CD4-positive, alpha-beta memory T cell (primary cell): Measurements from ENCODE around the gene ZSWIM2. TPM values are rescaled to one million over a fixed set of nuclear protein-coding genes. Genes with fewer than 3 reads are reported as not detected.
"Not testable (repeated sequence)": the region's sequence is repeated elsewhere in the genome, so short reads cannot be mapped to it uniquely, and the experiment has no call there.

Experiments
- CTCF ChIA-PET: fragments of 350-600 bp; sonication (Branson Sonifier 250); formaldehyde crosslinking; loops from one replicate; lab custom pipeline; 2021; ENCODE audit warnings: inconsistent platforms; ENCODE audit not compliant: partially characterized antibody; lab: Charles Lee
- POLR2A ChIA-PET: fragments of 350-600 bp; sonication (Branson Sonifier 250); formaldehyde crosslinking; loops from one replicate; lab custom pipeline; 2021; ENCODE audit not compliant: partially characterized antibody; lab: Charles Lee
- DNase-seq, 5 donors: peaks; one replicate each; pipeline versions ENCODE4 v3.0.0 to v3.0.0-alpha.2; 2020 to 2022; ENCODE audit warnings: mixed read lengths in 1 of 5
- H3K27ac ChIP-seq: one replicate; pipeline ENCODE4 v1.7.0; 2013; ENCODE audit warnings: low read depth, low read length
- H3K27me3 ChIP-seq: 2 replicates; pipeline ENCODE4 v1.7.0; 2013; ENCODE audit warnings: mild to moderate bottlenecking, low read length, moderate library complexity; ENCODE audit not compliant: insufficient read depth
- H3K36me3 ChIP-seq: 2 replicates; pipeline ENCODE4 v1.7.0; 2013; ENCODE audit warnings: mild to moderate bottlenecking, low read length, moderate library complexity; ENCODE audit not compliant: insufficient read depth
- H3K4me1 ChIP-seq: 2 replicates; pipeline ENCODE4 v1.7.0; 2013; ENCODE audit warnings: mild to moderate bottlenecking, low read length, moderate library complexity; ENCODE audit not compliant: insufficient read depth
- H3K4me3 ChIP-seq, 2 donors: one replicate each; pipeline ENCODE4 v1.7.0; 2013; ENCODE audit warnings: low read length in 2 of 2, mild to moderate bottlenecking in 1 of 2
- H3K9me3 ChIP-seq, 2 donors: one replicate each; pipeline ENCODE4 v1.7.0; 2013; ENCODE audit warnings: low read length in 2 of 2, control low read depth in 1 of 2; ENCODE audit not compliant: control insufficient read depth in 1 of 2
- H3K27ac Mint-ChIP-seq, 7 donors: one replicate each; pipeline ENCODE4 v1.8.0; 2020 to 2021; ENCODE audit warnings: mixed read lengths in 7 of 7, mild to moderate bottlenecking in 6 of 7, inconsistent platforms in 3 of 7, moderate library complexity in 3 of 7
- H3K27me3 Mint-ChIP-seq, 2 donors: one replicate each; pipeline ENCODE4 v1.8.0; 2020 to 2021; ENCODE audit warnings: mixed read lengths in 2 of 2
- H3K36me3 Mint-ChIP-seq, 2 donors: one replicate each; pipeline ENCODE4 v1.8.0; 2020 to 2021; ENCODE audit warnings: mixed read lengths in 2 of 2, inconsistent platforms in 1 of 2, mild to moderate bottlenecking in 1 of 2
- H3K4me1 Mint-ChIP-seq, 4 donors: one replicate each; pipeline ENCODE4 v1.8.0; 2020 to 2021; ENCODE audit warnings: mixed read lengths in 4 of 4, mild to moderate bottlenecking in 1 of 4
- H3K4me3 Mint-ChIP-seq, 8 donors: one replicate each; pipeline ENCODE4 v1.8.0; 2020 to 2021; ENCODE audit warnings: mixed read lengths in 8 of 8, mild to moderate bottlenecking in 7 of 8, moderate library complexity in 6 of 8, inconsistent platforms in 3 of 8
- H3K9me3 Mint-ChIP-seq, 8 donors: one replicate each; pipeline ENCODE4 v1.8.0; 2020 to 2021; ENCODE audit warnings: mixed read lengths in 8 of 8, mild to moderate bottlenecking in 5 of 8, inconsistent platforms in 3 of 8, moderate library complexity in 1 of 8
- intact Hi-C: fragments of 100-400 bp; cut with micrococcal nuclease; formaldehyde crosslinking; loops from one replicate; pipeline ENCODE4 v1.15.1; 2023
- polyA plus RNA-seq, 2 donors: library from polyadenylated mRNA; unstranded; fragments of 300-500 nt; fragmentation: Illumina TruSeq; gene quantifications; one replicate each; pipeline ENCODE4 v1.2.3, GENCODE V29; 2021
- total RNA-seq, 2 experiments: library from RNA; stranded (reverse); gene quantifications; one replicate each; pipeline ENCODE4 v1.2.3, GENCODE V29; 2021

Gene ZSWIM2
- total RNA-seq: not detected
- not detected for polyA plus RNA-seq

- Histone ChIP-seq H3K4me1 (no peaks in the 10 kb centered on the region), H3K27ac (no peak within 1 kb of the TSS), H3K9me3 (no peaks in the 10 kb centered on the region), H3K36me3 (no peaks in the 10 kb centered on the region), H3K27me3 (no peaks in the 10 kb centered on the region), H3K4me3 (no peak within 1 kb of the TSS)
- no peaks in the 10 kb centered on the region for H3K36me3 Mint-ChIP-seq
- H3K4me3 Mint-ChIP-seq: peak within 1 kb of the TSS; percentile 19 to 73 (median 64)
- peaks cover 6 to 12% of the 10 kb centered on the region in 2 donors for H3K27me3 Mint-ChIP-seq
- H3K9me3 Mint-ChIP-seq: peaks cover 0 to 14% (median 4%) of the 10 kb centered on the region in 8 donors
- intact Hi-C loops: no loop called here
- H3K27ac Mint-ChIP-seq: peak within 1 kb of the TSS in 1 of 7 donors; percentile 46
- peak in 3 of 5 donors; percentile 1 to 6 (median 2) for DNase-seq
- CTCF ChIA-PET: no interaction called here
- H3K4me1 Mint-ChIP-seq: peaks cover 0 to 14% (median 7%) of the 10 kb centered on the region in 4 donors
- POLR2A ChIA-PET: no interaction called here
These were observed at the start of gene ZSWIM2 for GRCh38 chr2:186848873-186849578. TSS of gene ZSWIM2 (minus strand) at chr2:186849170. CDS start at chr2:186849130, 40 bp downstream.

- DNase-seq, H3K36me3 Mint-ChIP-seq, POLR2A ChIA-PET, H3K27ac Mint-ChIP-seq, H3K9me3 ChIP-seq, H3K4me1 ChIP-seq, H3K4me1 Mint-ChIP-seq, H3K27ac ChIP-seq, CTCF ChIA-PET, H3K27me3 ChIP-seq, H3K4me3 ChIP-seq, H3K4me3 Mint-ChIP-seq, H3K36me3 ChIP-seq, H3K27me3 Mint-ChIP-seq, intact Hi-C loops: not testable (repeated sequence)
- peaks cover 0 to 16% (median 3%) of the 10 kb centered on the region in 8 donors for H3K9me3 Mint-ChIP-seq
These were observed 47.2 kb upstream of the ZSWIM2 start for GRCh38 chr2:186896220-186896619.

GRCh38 chr2:186895451-186895850 is 46.5 kb upstream of the ZSWIM2 start:
- Mint-ChIP-seq H3K27me3 (no peaks in the 10 kb centered on the region), H3K9me3 (peaks cover 0 to 16% (median 3%) of the 10 kb centered on the region in 8 donors), H3K27ac (no peak overlapping the region), H3K36me3 (no peaks in the 10 kb centered on the region), H3K4me3 (no peak overlapping the region), H3K4me1 (no peaks in the 10 kb centered on the region)
- Histone ChIP-seq H3K9me3 (no peaks in the 10 kb centered on the region), H3K27me3 (no peaks in the 10 kb centered on the region), H3K4me3 (no peak overlapping the region), H3K4me1 (no peaks in the 10 kb centered on the region), H3K36me3 (no peaks in the 10 kb centered on the region), H3K27ac (no peak overlapping the region)
- intact Hi-C loops: no loop called here
- ChIA-PET CTCF (no interaction called here), POLR2A (no interaction called here)
- no peak for DNase-seq

- ChIA-PET POLR2A (no interaction called here), CTCF (no interaction called here)
- Mint-ChIP-seq H3K4me3 (no peak overlapping the region), H3K27me3 (no peaks in the 10 kb centered on the region), H3K27ac (no peak overlapping the region), H3K36me3 (no peaks in the 10 kb centered on the region), H3K4me1 (no peaks in the 10 kb centered on the region), H3K9me3 (peaks cover 0 to 12% (median 3%) of the 10 kb centered on the region in 8 donors)
- intact Hi-C loops: no loop called here
- Histone ChIP-seq H3K4me3 (no peak overlapping the region), H3K9me3 (no peaks in the 10 kb centered on the region), H3K27ac (no peak overlapping the region), H3K36me3 (no peaks in the 10 kb centered on the region), H3K4me1 (no peaks in the 10 kb centered on the region), H3K27me3 (no peaks in the 10 kb centered on the region)
- no peak for DNase-seq
These were observed 45.5 kb upstream of the ZSWIM2 start for GRCh38 chr2:186894478-186894877.

- Mint-ChIP-seq H3K9me3 (peaks cover 0 to 10% (median 2%) of the 10 kb centered on the region in 8 donors), H3K4me1 (peaks cover 0 to 2% (median 0%) of the 10 kb centered on the region in 4 donors), H3K27me3 (no peaks in the 10 kb centered on the region), H3K36me3 (no peaks in the 10 kb centered on the region), H3K4me3 (no peak overlapping the region), H3K27ac (no peak overlapping the region)
- ChIA-PET CTCF (no interaction called here), POLR2A (no interaction called here)
- no peaks in the 10 kb centered on the region for H3K9me3 ChIP-seq
- no peak overlapping the region for H3K4me3 ChIP-seq
- intact Hi-C loops: no loop called here
- no peaks in the 10 kb centered on the region for H3K4me1 ChIP-seq
- H3K36me3 ChIP-seq: no peaks in the 10 kb centered on the region
- no peaks in the 10 kb centered on the region for H3K27me3 ChIP-seq
- H3K27ac ChIP-seq: no peak overlapping the region
- DNase-seq: no peak
These were observed 43.9 kb upstream of the ZSWIM2 start for GRCh38 chr2:186892821-186893220.

GRCh38 chr2:186891185-186891621 is 42.2 kb upstream of the ZSWIM2 start:
- Histone ChIP-seq H3K9me3 (no peaks in the 10 kb centered on the region), H3K4me3 (no peak overlapping the region), H3K27me3 (no peaks in the 10 kb centered on the region), H3K4me1 (no peaks in the 10 kb centered on the region), H3K27ac (no peak overlapping the region), H3K36me3 (no peaks in the 10 kb centered on the region)
- intact Hi-C loops: no loop called here
- Mint-ChIP-seq H3K27ac (no peak overlapping the region), H3K9me3 (peaks cover 0 to 3% (median 2%) of the 10 kb centered on the region in 8 donors), H3K4me1 (peaks cover 0 to 2% (median 0%) of the 10 kb centered on the region in 4 donors), H3K36me3 (no peaks in the 10 kb centered on the region), H3K27me3 (no peaks in the 10 kb centered on the region), H3K4me3 (no peak overlapping the region)
- CTCF ChIA-PET: no interaction called here
- DNase-seq: no peak
- POLR2A ChIA-PET: no interaction called here

- H3K27me3 Mint-ChIP-seq: no peaks in the 10 kb centered on the region
- ChIA-PET POLR2A (no interaction called here), CTCF (no interaction called here)
- no peak overlapping the region for H3K27ac Mint-ChIP-seq
- Histone ChIP-seq H3K4me3 (no peak overlapping the region), H3K27ac (no peak overlapping the region), H3K4me1 (no peaks in the 10 kb centered on the region), H3K9me3 (no peaks in the 10 kb centered on the region), H3K36me3 (no peaks in the 10 kb centered on the region), H3K27me3 (no peaks in the 10 kb centered on the region)
- intact Hi-C loops: no loop called here
- peaks cover 0 to 2% (median 0%) of the 10 kb centered on the region in 4 donors for H3K4me1 Mint-ChIP-seq
- H3K36me3 Mint-ChIP-seq: no peaks in the 10 kb centered on the region
- no peak overlapping the region for H3K4me3 Mint-ChIP-seq
- DNase-seq: no peak
- peaks cover 0 to 2% (median 0%) of the 10 kb centered on the region in 8 donors for H3K9me3 Mint-ChIP-seq
These were observed 40.3 kb upstream of the ZSWIM2 start for GRCh38 chr2:186889101-186889879.
